ENCODE measurements around the gene FBXO36. TPM values are rescaled to one million over a fixed set of nuclear protein-coding genes. Genes with fewer than 3 reads are reported as not detected.
A peak's percentile ranks its signal among the peaks of the same experiment; 100 is the strongest.
"Not testable (repeated sequence)": the region's sequence is repeated elsewhere in the genome, so short reads cannot be mapped to it uniquely, and the experiment has no call there.

FBXO36 gene
- total RNA-seq, 1 donor from 2014 or later: 13.1 TPM

GRCh38 chr2:229921892-229922448 is 333 bp upstream of the FBXO36 start, which contains the start of gene TRIP12:
TRIP12 (minus strand) TSS chr2:229922009; CDS start chr2:229880079, 41,930 bp downstream.
- H2AFZ ChIP-seq (replicated peaks): peak within 1 kb of the TSS; percentile 99
- H3K27me3 ChIP-seq: no peaks in the 10 kb centered on the region
- no peaks in the 10 kb centered on the region for H3K36me3 ChIP-seq
- H3K27me3 Mint-ChIP-seq (ENCODE audit: insufficient read depth, low read depth): peaks cover 7% of the 10 kb centered on the region
- DNase-seq (ENCODE audit: low spot score): peak; percentile 96
- peak within 1 kb of the TSS; percentile 81 for H3K4me2 ChIP-seq
- H3K36me3 Mint-ChIP-seq: peaks cover 10% of the 10 kb centered on the region
- peaks cover 82% of the 10 kb centered on the region for H3K79me2 ChIP-seq (ENCODE audit: low read depth)
- TF ChIP-seq EZH2phosphoT487 (IDR thresholded peaks at IDR 0.05) (peak; percentile 29), CTCF (IDR thresholded peaks at IDR 0.05) (no peak), EZH2 (IDR thresholded peaks at IDR 0.05) (peak; percentile 39)
- H3K4me1 Mint-ChIP-seq: peaks cover 15% of the 10 kb centered on the region
- peak within 1 kb of the TSS; percentile 77 for H3K4me3 ChIP-seq
- H3K27ac Mint-ChIP-seq: peak within 1 kb of the TSS; percentile 99
- H3K4me3 Mint-ChIP-seq: peak within 1 kb of the TSS; percentile 100
- no peaks in the 10 kb centered on the region for H3K9me3 ChIP-seq (ENCODE audit: low read depth)
- H3K27ac ChIP-seq: peak within 1 kb of the TSS; percentile 96
- no peaks in the 10 kb centered on the region for H3K9me3 Mint-ChIP-seq
- H4K20me1 ChIP-seq (ENCODE audit: low read depth): peaks cover 21% of the 10 kb centered on the region
- peaks cover 11% of the 10 kb centered on the region for H3K4me1 ChIP-seq
- peak within 1 kb of the TSS; percentile 72 for H3K9ac ChIP-seq
- peaks cover 38% of the 10 kb centered on the region for H3F3A ChIP-seq (ENCODE audit: low read depth)

- H3K36me3 Mint-ChIP-seq; H3K36me3 ChIP-seq; H4K20me1 ChIP-seq (ENCODE audit: low read depth); H3K4me3 Mint-ChIP-seq; H2AFZ ChIP-seq (replicated peaks); H3K27me3 Mint-ChIP-seq (ENCODE audit: insufficient read depth, low read depth); H3K27me3 ChIP-seq; H3K27ac Mint-ChIP-seq; H3K27ac ChIP-seq; H3K9me3 ChIP-seq (ENCODE audit: low read depth); H3K4me1 ChIP-seq; DNase-seq (ENCODE audit: low spot score); H3K9me3 Mint-ChIP-seq; H3K9ac ChIP-seq; H3K4me3 ChIP-seq; H3K4me2 ChIP-seq: not testable (repeated sequence)
- peaks cover 13% of the 10 kb centered on the region for H3K4me1 Mint-ChIP-seq
- H3F3A ChIP-seq (ENCODE audit: low read depth): peaks cover 36% of the 10 kb centered on the region
- H3K79me2 ChIP-seq (ENCODE audit: low read depth): peaks cover 57% of the 10 kb centered on the region
Observed at GRCh38 chr2:229924541-229924940, 2.2 kb downstream of the FBXO36 start.

- no peak for DNase-seq (ENCODE audit: low spot score)
- H3K4me2 ChIP-seq: no peak overlapping the region
- peaks cover 30% of the 10 kb centered on the region for H3F3A ChIP-seq (ENCODE audit: low read depth)
- H3K79me2 ChIP-seq (ENCODE audit: low read depth): peaks cover 50% of the 10 kb centered on the region
- H3K4me1 Mint-ChIP-seq: peaks cover 7% of the 10 kb centered on the region
- H3K4me3 Mint-ChIP-seq: no peak overlapping the region
- TF ChIP-seq CTCF (IDR thresholded peaks at IDR 0.05) (no peak), EZH2 (IDR thresholded peaks at IDR 0.05) (no peak), EZH2phosphoT487 (IDR thresholded peaks at IDR 0.05) (no peak)
- no peaks in the 10 kb centered on the region for H3K27me3 ChIP-seq
- H4K20me1 ChIP-seq (ENCODE audit: low read depth): peaks cover 5% of the 10 kb centered on the region
- H3K4me1 ChIP-seq: peaks cover 4% of the 10 kb centered on the region
- H3K9ac ChIP-seq: no peak overlapping the region
- H3K9me3 Mint-ChIP-seq: no peaks in the 10 kb centered on the region
- peaks cover 7% of the 10 kb centered on the region for H3K27me3 Mint-ChIP-seq (ENCODE audit: insufficient read depth, low read depth)
- H3K9me3 ChIP-seq (ENCODE audit: low read depth): no peaks in the 10 kb centered on the region
- peaks cover 2% of the 10 kb centered on the region for H3K36me3 Mint-ChIP-seq
- no peak overlapping the region for H3K4me3 ChIP-seq
- no peak overlapping the region for H3K27ac Mint-ChIP-seq
- H3K27ac ChIP-seq: no peak overlapping the region
- H3K36me3 ChIP-seq: no peaks in the 10 kb centered on the region
- H2AFZ ChIP-seq (replicated peaks): no peak overlapping the region
Observed at GRCh38 chr2:229925201-229925600, 2.9 kb downstream of the FBXO36 start.

GRCh38 chr2:229927817-229928321 is 5.6 kb downstream of the FBXO36 start:
- H3K27me3 ChIP-seq: no peaks in the 10 kb centered on the region
- H3F3A ChIP-seq (ENCODE audit: low read depth): peaks cover 6% of the 10 kb centered on the region
- DNase-seq (ENCODE audit: low spot score): no peak
- peaks cover 40% of the 10 kb centered on the region for H3K79me2 ChIP-seq (ENCODE audit: low read depth)
- H2AFZ ChIP-seq (replicated peaks): no peak overlapping the region
- Mint-ChIP-seq H3K27me3 (ENCODE audit: insufficient read depth, low read depth) (no peaks in the 10 kb centered on the region), H3K4me3 (no peak overlapping the region), H3K36me3 (peaks cover 2% of the 10 kb centered on the region), H3K4me1 (peaks cover 3% of the 10 kb centered on the region), H3K9me3 (no peaks in the 10 kb centered on the region), H3K27ac (no peak overlapping the region)
- no peak overlapping the region for H3K4me2 ChIP-seq
- no peaks in the 10 kb centered on the region for H4K20me1 ChIP-seq (ENCODE audit: low read depth)
- H3K9ac ChIP-seq: no peak overlapping the region
- no peak for TF ChIP-seq CTCF (IDR thresholded peaks at IDR 0.05)
- TF ChIP-seq EZH2phosphoT487 (IDR thresholded peaks at IDR 0.05): no peak
- H3K4me3 ChIP-seq: no peak overlapping the region
- no peaks in the 10 kb centered on the region for H3K9me3 ChIP-seq (ENCODE audit: low read depth)
- H3K27ac ChIP-seq: no peak overlapping the region
- no peaks in the 10 kb centered on the region for H3K36me3 ChIP-seq
- peaks cover 4% of the 10 kb centered on the region for H3K4me1 ChIP-seq
